Hepatocyte (in vitro differentiated cells): ENCODE measurements around the gene MAPRE3. TPM values are rescaled to one million over a fixed set of nuclear protein-coding genes. Genes with fewer than 3 reads are reported as not detected.

Experiments used
- DNase-seq: peaks from one replicate; pipeline ENCODE4 v3.0.0-alpha.2; 2016; ENCODE audit warnings: low spot score
- H2AFZ ChIP-seq: fragments of 200-600 bp; sonication (generic); 2 replicates; pipeline ENCODE4 v1.6.0; 2016; ENCODE audit warnings: antibody characterized with exemption, mild to moderate bottlenecking
- H3K27ac ChIP-seq: fragments of 200-600 bp; sonication (generic); 2 replicates; pipeline ENCODE4 v1.5.1; 2016; ENCODE audit warnings: mild to moderate bottlenecking
- H3K27me3 ChIP-seq: fragments of 200-600 bp; sonication (generic); 2 replicates; pipeline ENCODE4 v1.6.1; 2016
- H3K36me3 ChIP-seq: fragments of 200-600 bp; sonication (generic); replicated peaks from 2 replicates; pipeline ENCODE4 v1.5.1; 2016; ENCODE audit warnings: low read depth; ENCODE audit not compliant: insufficient read depth
- H3K4me1 ChIP-seq: fragments of 200-600 bp; sonication (generic); 2 replicates; pipeline ENCODE4 v1.5.1; 2016; ENCODE audit warnings: mild to moderate bottlenecking, moderate library complexity; ENCODE audit not compliant: insufficient read depth
- H3K4me2 ChIP-seq: fragments of 200-600 bp; sonication (generic); 2 replicates; pipeline ENCODE4 v1.6.0; 2016
- H3K4me3 ChIP-seq: fragments of 200-600 bp; sonication (generic); 2 replicates; pipeline ENCODE4 v1.5.1; 2016; ENCODE audit warnings: mild to moderate bottlenecking
- H3K79me2 ChIP-seq: fragments of 200-600 bp; sonication (generic); 2 replicates; pipeline ENCODE4 v1.6.0; 2017; ENCODE audit warnings: mild to moderate bottlenecking
- H3K9me2 ChIP-seq: fragments of 200-600 bp; sonication (generic); replicated peaks from 2 replicates; pipeline ENCODE4 v1.6.0; 2017; ENCODE audit warnings: mild to moderate bottlenecking; ENCODE audit not compliant: insufficient read depth
- H3K9me3 ChIP-seq: fragments of 200-600 bp; sonication (generic); 2 replicates; pipeline ENCODE4 v1.5.1; 2016; ENCODE audit warnings: low read depth, mild to moderate bottlenecking
- H4K20me1 ChIP-seq: fragments of 200-600 bp; sonication (generic); 2 replicates; pipeline ENCODE4 v1.6.0; 2016; ENCODE audit warnings: mild to moderate bottlenecking; ENCODE audit not compliant: insufficient read depth, poor library complexity, severe bottlenecking
- EZH2 ChIP-seq: fragments of 200-600 bp; sonication (generic); IDR thresholded peaks from 2 replicates; pipeline ENCODE4 v1.6.1; 2016; ENCODE audit warnings: antibody characterized with exemption, mild to moderate bottlenecking, borderline replicate concordance
- EZH2phosphoT487 ChIP-seq: fragments of 200-600 bp; sonication (generic); IDR thresholded peaks from one replicate; pipeline ENCODE4 v1.6.1; 2018; ENCODE audit warnings: antibody characterized with exemption, mild to moderate bottlenecking, low read depth, moderate library complexity; ENCODE audit not compliant: unreplicated experiment, severe bottlenecking
- WGBS: methylation state at CpG from one replicate; pipeline ENCODE4 v1.1.6; 2016; ENCODE audit warnings: low lambda C conversion rate; ENCODE audit errors: missing lambda C conversion rate; 5-methylcytosine and 5-hydroxymethylcytosine counted together
- polyA plus RNA-seq: library from polyadenylated mRNA; unstranded; fragments of >200 nt; fragmentation: Nextera tagmentation; extraction: Ambion mirVana; gene quantifications from 2 replicates; pipeline ENCODE4 v1.2.1, GENCODE V29; 2016
- total RNA-seq: library from RNA; depleted of rRNA; stranded (reverse); fragments of >200 nt; gene quantifications from 2 replicates; pipeline ENCODE4 v1.2.3, GENCODE V29; 2014
- TF ChIP-seq, protein P1 (sequence below): fragments of 200-600 bp; sonication (generic); IDR thresholded peaks from 2 replicates; pipeline ENCODE4 v1.5.1; 2016; ENCODE audit warnings: antibody characterized with exemption, mild to moderate bottlenecking; ENCODE audit not compliant: poor library complexity

Gene MAPRE3
- total and polyA plus RNA-seq, 2 experiments from 2014 or later: 8.6 to 23.6 TPM

DNA sequence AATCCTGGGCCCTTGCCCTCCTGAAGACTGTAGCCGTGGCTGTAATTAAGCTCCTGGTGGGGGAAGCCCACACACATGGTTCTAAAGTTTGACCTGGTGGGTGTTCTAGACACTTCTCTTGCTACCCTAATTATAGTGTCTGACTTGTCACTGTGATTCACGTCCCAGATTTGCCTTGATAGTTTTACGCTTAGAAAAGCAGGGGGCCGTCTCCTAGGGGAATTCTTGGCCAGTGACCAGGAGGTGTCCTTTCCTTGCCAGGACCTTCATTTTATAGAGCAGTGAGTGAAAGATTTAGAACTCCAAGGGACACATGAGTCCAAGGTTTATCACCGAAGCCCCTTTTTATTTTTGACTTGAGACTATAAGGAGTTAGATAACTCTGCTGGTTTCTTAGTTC, 71.3 kb downstream of the MAPRE3 start:
- TF ChIP-seq EZH2phosphoT487 (no peak), EZH2 (no peak)
- TF ChIP-seq, protein P1, sequence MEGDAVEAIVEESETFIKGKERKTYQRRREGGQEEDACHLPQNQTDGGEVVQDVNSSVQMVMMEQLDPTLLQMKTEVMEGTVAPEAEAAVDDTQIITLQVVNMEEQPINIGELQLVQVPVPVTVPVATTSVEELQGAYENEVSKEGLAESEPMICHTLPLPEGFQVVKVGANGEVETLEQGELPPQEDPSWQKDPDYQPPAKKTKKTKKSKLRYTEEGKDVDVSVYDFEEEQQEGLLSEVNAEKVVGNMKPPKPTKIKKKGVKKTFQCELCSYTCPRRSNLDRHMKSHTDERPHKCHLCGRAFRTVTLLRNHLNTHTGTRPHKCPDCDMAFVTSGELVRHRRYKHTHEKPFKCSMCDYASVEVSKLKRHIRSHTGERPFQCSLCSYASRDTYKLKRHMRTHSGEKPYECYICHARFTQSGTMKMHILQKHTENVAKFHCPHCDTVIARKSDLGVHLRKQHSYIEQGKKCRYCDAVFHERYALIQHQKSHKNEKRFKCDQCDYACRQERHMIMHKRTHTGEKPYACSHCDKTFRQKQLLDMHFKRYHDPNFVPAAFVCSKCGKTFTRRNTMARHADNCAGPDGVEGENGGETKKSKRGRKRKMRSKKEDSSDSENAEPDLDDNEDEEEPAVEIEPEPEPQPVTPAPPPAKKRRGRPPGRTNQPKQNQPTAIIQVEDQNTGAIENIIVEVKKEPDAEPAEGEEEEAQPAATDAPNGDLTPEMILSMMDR: no peak

DNA sequence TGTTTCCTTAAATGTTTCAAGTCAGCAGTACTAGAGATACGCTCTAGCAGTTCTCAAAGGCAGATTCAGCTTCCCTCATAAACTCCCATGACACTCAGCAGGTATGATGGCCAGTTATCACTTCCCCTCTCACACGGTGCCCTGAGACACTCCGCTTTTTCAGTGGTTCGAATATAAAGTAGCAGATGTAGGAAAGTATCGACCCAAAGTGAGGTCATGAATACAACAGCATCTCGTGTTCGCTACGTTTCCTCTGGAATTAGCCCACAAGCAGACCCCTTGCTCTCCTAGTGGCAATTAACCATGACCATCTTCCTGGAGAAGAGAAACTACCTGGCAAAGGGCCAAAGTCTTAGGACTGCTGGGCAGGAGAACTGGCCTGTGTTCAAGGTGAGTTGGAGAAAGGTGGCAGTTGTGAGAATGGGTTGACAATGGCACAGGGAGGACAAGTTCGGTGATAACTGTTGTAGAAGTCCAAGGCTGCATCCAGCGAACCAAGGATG, 71.8 kb downstream of the MAPRE3 start:
- WGBS: 91% methylated on average over 10 of the region's 10 CpGs
- Histone ChIP-seq H2AFZ (no peak overlapping the region), H3K4me1 (no peaks in the 10 kb centered on the region), H3K9me2 (no peaks in the 10 kb centered on the region), H3K79me2 (no peaks in the 10 kb centered on the region), H4K20me1 (no peaks in the 10 kb centered on the region), H3K4me3 (no peak overlapping the region), H3K4me2 (no peak overlapping the region), H3K27ac (no peak overlapping the region), H3K27me3 (no peaks in the 10 kb centered on the region), H3K9me3 (no peaks in the 10 kb centered on the region), H3K36me3 (no peaks in the 10 kb centered on the region)
- DNase-seq: no peak
- TF ChIP-seq EZH2phosphoT487 (no peak), EZH2 (no peak)
- TF ChIP-seq, protein P1: no peak

More for the DNA sequence above, 71.3 kb downstream of the MAPRE3 start:
- H2AFZ ChIP-seq: no peak overlapping the region
- H3K27ac ChIP-seq: no peak overlapping the region
- no peaks in the 10 kb centered on the region for H3K27me3 ChIP-seq
- H3K4me2 ChIP-seq: no peak overlapping the region
- no peaks in the 10 kb centered on the region for H3K9me2 ChIP-seq
- H3K36me3 ChIP-seq: no peaks in the 10 kb centered on the region
- H3K4me1 ChIP-seq: no peaks in the 10 kb centered on the region
- H3K9me3 ChIP-seq: no peaks in the 10 kb centered on the region
- H3K79me2 ChIP-seq: no peaks in the 10 kb centered on the region
- no peak overlapping the region for H3K4me3 ChIP-seq
- H4K20me1 ChIP-seq: no peaks in the 10 kb centered on the region
- no peak for DNase-seq
- WGBS: 73% methylated on average over 5 of the region's 5 CpGs

DNA sequence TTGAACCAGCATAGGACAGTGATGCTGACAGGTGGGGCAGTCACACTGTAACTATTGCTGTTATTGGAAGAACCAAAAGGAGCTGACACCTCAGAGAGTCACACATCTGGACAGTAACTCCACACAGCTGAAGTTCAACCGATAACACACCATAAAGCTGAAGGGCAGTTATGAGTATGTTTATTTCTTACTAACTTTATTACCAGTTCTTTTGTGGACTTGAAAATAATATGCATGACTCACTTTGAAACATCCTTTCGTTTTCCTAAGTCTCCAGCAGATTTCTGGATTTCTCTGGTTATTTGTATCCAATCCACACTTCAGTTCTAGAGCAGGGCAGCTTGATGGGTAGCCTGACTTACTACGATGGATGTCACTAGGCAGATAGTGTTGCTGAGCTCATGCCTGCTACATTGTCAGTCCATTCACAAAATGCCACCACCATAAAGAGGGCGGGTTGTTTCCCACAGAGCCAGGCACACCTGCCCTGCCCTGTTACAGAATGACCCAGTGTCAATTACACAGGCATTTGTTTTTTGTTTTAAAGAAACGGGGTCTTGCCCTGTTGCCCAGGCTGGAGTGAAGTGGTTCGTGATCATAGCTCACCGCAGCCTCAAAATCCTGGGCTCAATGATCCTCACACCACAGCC, 72.7 kb downstream of the MAPRE3 start:
- H3K36me3 ChIP-seq: no peaks in the 10 kb centered on the region
- 80% methylated on average over 7 of the region's 7 CpGs for WGBS
- H3K9me3 ChIP-seq: no peaks in the 10 kb centered on the region
- H3K4me1 ChIP-seq: no peaks in the 10 kb centered on the region
- no peak overlapping the region for H3K4me3 ChIP-seq
- DNase-seq: no peak
- H3K27me3 ChIP-seq: no peaks in the 10 kb centered on the region
- H2AFZ ChIP-seq: no peak overlapping the region
- peak overlapping the region; percentile 40 for H3K27ac ChIP-seq
- H3K4me2 ChIP-seq: no peak overlapping the region
- TF ChIP-seq EZH2 (no peak), EZH2phosphoT487 (no peak)
- TF ChIP-seq, protein P1: no peak
- no peaks in the 10 kb centered on the region for H3K9me2 ChIP-seq
- no peaks in the 10 kb centered on the region for H3K79me2 ChIP-seq
- H4K20me1 ChIP-seq: no peaks in the 10 kb centered on the region
